Panc1 (cell line): Measurements from ENCODE around the gene STEAP3.

ENCODE experiments used
- CTCF ChIP-seq: fragments of 450-650 bp; IDR thresholded peaks from 2 replicates; pipeline ENCODE4 v1.5.1; 2017; ENCODE audit warnings: mild to moderate bottlenecking
- POLR2AphosphoS5 ChIP-seq: IDR thresholded peaks from 2 replicates; pipeline ENCODE4 v1.6.1; 2012; ENCODE audit warnings: mild to moderate bottlenecking, low read depth, low read length, moderate library complexity
- REST ChIP-seq, 2 experiments: IDR thresholded peaks; 2 replicates each; pipeline ENCODE4 v1.6.1; 2011 to 2012; ENCODE audit warnings: low read depth in 2 of 2, control low read depth in 1 of 2, low read length in 1 of 2, mild to moderate bottlenecking in 1 of 2, moderate library complexity in 1 of 2; ENCODE audit not compliant: insufficient read depth in 1 of 2
- SIN3A ChIP-seq: IDR thresholded peaks from 2 replicates; pipeline ENCODE4 v1.6.1; 2012; ENCODE audit warnings: low read depth, mild to moderate bottlenecking, low read length, moderate library complexity, borderline replicate concordance; ENCODE audit not compliant: insufficient read depth

GRCh38 chr2:119282996-119283511, 59.4 kb downstream of the STEAP3 start:
- TF ChIP-seq CTCF: no peak
- no peak for TF ChIP-seq POLR2AphosphoS5
- TF ChIP-seq SIN3A: no peak
- TF ChIP-seq REST (IDR thresholded peaks at IDR 0.05; ENCODE audit: insufficient read depth in 1 of 2, low read depth in 2 of 2, low read length in 1 of 2): no peak
